Caco-2 (cell line): ENCODE data around the gene CRABP1. TPM values are rescaled to one million over a fixed set of nuclear protein-coding genes. Genes with fewer than 3 reads are reported as not detected.

Experiments used
- BruUV-seq: library from RNA; stranded (reverse); fragments of 400-500 nt; replicated peaks from 2 replicates; lab custom pipeline; 2021; lab: Mats Ljungman, UMichigan
- CTCF ChIA-PET: fragments of 300-600 bp; sonication (Branson Sonifier 250); formaldehyde crosslinking; loops from one replicate; lab custom pipeline; 2022; ENCODE audit warnings: antibody characterized with exemption; lab: Charles Lee
- POLR2A ChIA-PET: fragments of 300-600 bp; sonication (Branson Sonifier 250); formaldehyde crosslinking; loops from one replicate; lab custom pipeline; 2022; ENCODE audit warnings: antibody characterized with exemption; lab: Charles Lee
- DNase-seq, 2 experiments: peaks; one replicate each; pipeline versions ENCODE4 v3.0.0 to v3.0.0-alpha.2; 2020 to 2022
- H3K27me3 ChIP-seq: replicated peaks from 2 replicates; pipeline ENCODE4 v1.6.0; 2011; ENCODE audit warnings: low read length; ENCODE audit not compliant: control insufficient read depth, insufficient read depth
- H3K36me3 ChIP-seq: 2 replicates; pipeline ENCODE4 v1.5.1; 2011; ENCODE audit warnings: low read length; ENCODE audit not compliant: control insufficient read depth, insufficient read depth
- H3K4me1 ChIP-seq: fragments of 250-450 bp; sonication (Bioruptor Pico); 2 replicates; pipeline ENCODE4 v1.5.1; 2020; ENCODE audit warnings: mild to moderate bottlenecking
- H3K4me3 ChIP-seq: 2 replicates; pipeline ENCODE4 v1.5.1; 2011; ENCODE audit warnings: low read depth, mild to moderate bottlenecking, control low read depth, low read length
- H3K9me3 ChIP-seq: fragments of 250-450 bp; sonication (Bioruptor Pico); 2 replicates; pipeline ENCODE4 v1.5.1; 2020; ENCODE audit warnings: mild to moderate bottlenecking, moderate library complexity
- H3K27ac Mint-ChIP-seq: one replicate; pipeline ENCODE4 v1.8.0; 2022; ENCODE audit warnings: mixed read lengths; ENCODE audit not compliant: unreplicated experiment
- H3K27me3 Mint-ChIP-seq: one replicate; pipeline ENCODE4 v1.8.0; 2022; ENCODE audit warnings: mixed read lengths; ENCODE audit not compliant: insufficient read depth, unreplicated experiment
- H3K36me3 Mint-ChIP-seq: one replicate; pipeline ENCODE4 v1.8.0; 2022; ENCODE audit warnings: mild to moderate bottlenecking, mixed read lengths; ENCODE audit not compliant: insufficient read depth, unreplicated experiment
- H3K4me1 Mint-ChIP-seq: one replicate; pipeline ENCODE4 v1.8.0; 2022; ENCODE audit warnings: low read depth, mixed read lengths; ENCODE audit not compliant: unreplicated experiment
- H3K4me3 Mint-ChIP-seq: one replicate; pipeline ENCODE4 v1.8.0; 2022; ENCODE audit warnings: mild to moderate bottlenecking, moderate library complexity, mixed read lengths; ENCODE audit not compliant: unreplicated experiment
- H3K9me3 Mint-ChIP-seq: one replicate; pipeline ENCODE4 v1.8.0; 2022; ENCODE audit warnings: mixed read lengths; ENCODE audit not compliant: unreplicated experiment
- intact Hi-C: fragments of 100-400 bp; cut with micrococcal nuclease; formaldehyde crosslinking; loops from one replicate; pipeline ENCODE4 v1.10.0; 2022; ENCODE audit not compliant: unreplicated experiment
- total RNA-seq: library from RNA; stranded (reverse); gene quantifications from 2 replicates; pipeline ENCODE4 v1.2.3, GENCODE V29; 2022
- TF ChIP-seq, protein P1 (sequence below), 2 experiments: fragments of 200-600 bp in 1 of 2; IDR thresholded peaks; 1 replicate in 1 of 2; 2 replicates in 1 of 2; pipeline versions ENCODE4 v1.5.1 to v1.8.0; 2011 to 2022; ENCODE audit warnings: antibody characterized with exemption in 1 of 2, control low read depth in 1 of 2, inconsistent platforms in 1 of 2, low read depth in 1 of 2, low read length in 1 of 2, mild to moderate bottlenecking in 1 of 2, moderate library complexity in 1 of 2; ENCODE audit not compliant: insufficient read depth in 1 of 2, severe bottlenecking in 1 of 2, unreplicated experiment in 1 of 2

The CRABP1 gene
- total RNA-seq, 1 experiment from 2014 or later: 113 TPM

DNA sequence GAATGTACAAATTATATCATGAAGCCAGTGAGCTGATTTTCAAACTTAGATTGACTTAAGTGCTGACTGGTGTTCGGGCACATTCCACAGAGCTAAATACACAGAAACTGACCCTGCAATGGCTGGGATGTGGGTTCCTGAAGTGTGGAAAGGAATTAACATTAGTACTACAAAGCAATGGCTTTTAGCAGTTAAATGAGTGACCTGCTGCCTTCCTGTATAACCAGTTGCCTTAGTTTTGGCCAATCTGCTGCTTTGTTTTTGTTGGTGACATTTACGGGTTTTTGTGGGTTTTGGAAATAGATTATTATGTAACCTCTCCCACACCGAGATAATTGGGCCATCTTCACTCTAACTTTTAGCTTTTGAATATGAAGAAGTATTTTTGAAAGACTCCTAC, 38.3 kb upstream of the CRABP1 start:
- CTCF ChIA-PET: no interaction called here
- Mint-ChIP-seq H3K9me3 (no peaks in the 10 kb centered on the region), H3K27ac (no peak overlapping the region), H3K4me1 (no peaks in the 10 kb centered on the region), H3K4me3 (no peak overlapping the region), H3K27me3 (no peaks in the 10 kb centered on the region), H3K36me3 (peaks cover 7% of the 10 kb centered on the region)
- TF ChIP-seq, protein P1, sequence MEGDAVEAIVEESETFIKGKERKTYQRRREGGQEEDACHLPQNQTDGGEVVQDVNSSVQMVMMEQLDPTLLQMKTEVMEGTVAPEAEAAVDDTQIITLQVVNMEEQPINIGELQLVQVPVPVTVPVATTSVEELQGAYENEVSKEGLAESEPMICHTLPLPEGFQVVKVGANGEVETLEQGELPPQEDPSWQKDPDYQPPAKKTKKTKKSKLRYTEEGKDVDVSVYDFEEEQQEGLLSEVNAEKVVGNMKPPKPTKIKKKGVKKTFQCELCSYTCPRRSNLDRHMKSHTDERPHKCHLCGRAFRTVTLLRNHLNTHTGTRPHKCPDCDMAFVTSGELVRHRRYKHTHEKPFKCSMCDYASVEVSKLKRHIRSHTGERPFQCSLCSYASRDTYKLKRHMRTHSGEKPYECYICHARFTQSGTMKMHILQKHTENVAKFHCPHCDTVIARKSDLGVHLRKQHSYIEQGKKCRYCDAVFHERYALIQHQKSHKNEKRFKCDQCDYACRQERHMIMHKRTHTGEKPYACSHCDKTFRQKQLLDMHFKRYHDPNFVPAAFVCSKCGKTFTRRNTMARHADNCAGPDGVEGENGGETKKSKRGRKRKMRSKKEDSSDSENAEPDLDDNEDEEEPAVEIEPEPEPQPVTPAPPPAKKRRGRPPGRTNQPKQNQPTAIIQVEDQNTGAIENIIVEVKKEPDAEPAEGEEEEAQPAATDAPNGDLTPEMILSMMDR (IDR thresholded peaks at IDR 0.05; ENCODE audit: insufficient read depth in 1 of 2, low read depth in 1 of 2, low read length in 1 of 2, severe bottlenecking in 1 of 2, unreplicated experiment in 1 of 2): no peak
- POLR2A ChIA-PET: no interaction called here
- Histone ChIP-seq H3K9me3 (no peaks in the 10 kb centered on the region), H3K27me3 (no peaks in the 10 kb centered on the region), H3K4me3 (no peak overlapping the region), H3K36me3 (no peaks in the 10 kb centered on the region), H3K4me1 (0 out of 2 replicates have a peak, but pooled peaks cover 4% of the 10 kb centered on the region)
- intact Hi-C loops: no loop called here
- no peak for DNase-seq
- no TSS peak for BruUV-seq

DNA sequence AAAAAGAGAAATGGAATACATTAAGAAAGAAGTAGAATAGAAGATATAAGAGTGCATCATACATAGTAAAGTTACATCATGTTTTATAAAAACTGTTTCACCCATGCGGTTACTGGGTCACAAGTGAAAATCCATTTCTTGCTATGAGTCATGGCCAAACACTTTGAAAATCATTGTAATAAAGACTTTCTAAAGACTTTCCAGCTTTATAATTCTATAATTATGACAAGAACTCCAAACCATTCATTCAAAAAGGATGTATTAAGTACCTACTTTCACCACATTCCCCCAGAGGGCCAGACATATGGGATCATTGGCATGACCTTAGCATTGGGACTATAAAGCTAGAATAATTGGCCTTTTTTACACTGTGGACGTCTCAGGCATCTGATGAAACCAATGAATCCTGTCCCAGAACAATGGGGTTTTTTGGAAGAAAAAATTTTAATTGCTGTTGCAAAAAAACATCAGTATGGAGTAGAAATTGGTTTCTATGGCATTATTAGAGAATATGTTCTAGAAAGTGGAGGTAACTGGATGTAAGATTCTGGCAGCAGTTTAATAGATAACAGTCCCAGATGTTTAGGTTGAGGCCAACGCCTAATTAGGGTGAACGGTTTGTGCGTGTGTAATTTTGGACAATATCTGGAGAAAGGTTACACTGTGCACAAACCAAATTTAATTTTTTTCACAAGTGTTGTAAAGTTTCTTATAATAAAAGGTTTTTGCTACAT, 37.4 kb upstream of the CRABP1 start:
- TF ChIP-seq, protein P1 (IDR thresholded peaks at IDR 0.05; ENCODE audit: insufficient read depth in 1 of 2, low read depth in 1 of 2, low read length in 1 of 2, severe bottlenecking in 1 of 2, unreplicated experiment in 1 of 2): no peak
- H3K36me3 Mint-ChIP-seq: peaks cover 7% of the 10 kb centered on the region
- no peaks in the 10 kb centered on the region for H3K9me3 Mint-ChIP-seq
- no peaks in the 10 kb centered on the region for H3K27me3 Mint-ChIP-seq
- H3K4me1 Mint-ChIP-seq: no peaks in the 10 kb centered on the region
- Histone ChIP-seq H3K36me3 (no peaks in the 10 kb centered on the region), H3K27me3 (no peaks in the 10 kb centered on the region), H3K4me3 (no peak overlapping the region), H3K9me3 (no peaks in the 10 kb centered on the region), H3K4me1 (0 out of 2 replicates have a peak, but pooled peaks cover 4% of the 10 kb centered on the region)
- POLR2A ChIA-PET: no interaction called here
- H3K27ac Mint-ChIP-seq: no peak overlapping the region
- BruUV-seq: no TSS peak
- intact Hi-C loops: no loop called here
- DNase-seq: no peak
- CTCF ChIA-PET: no interaction called here
- no peak overlapping the region for H3K4me3 Mint-ChIP-seq

DNA sequence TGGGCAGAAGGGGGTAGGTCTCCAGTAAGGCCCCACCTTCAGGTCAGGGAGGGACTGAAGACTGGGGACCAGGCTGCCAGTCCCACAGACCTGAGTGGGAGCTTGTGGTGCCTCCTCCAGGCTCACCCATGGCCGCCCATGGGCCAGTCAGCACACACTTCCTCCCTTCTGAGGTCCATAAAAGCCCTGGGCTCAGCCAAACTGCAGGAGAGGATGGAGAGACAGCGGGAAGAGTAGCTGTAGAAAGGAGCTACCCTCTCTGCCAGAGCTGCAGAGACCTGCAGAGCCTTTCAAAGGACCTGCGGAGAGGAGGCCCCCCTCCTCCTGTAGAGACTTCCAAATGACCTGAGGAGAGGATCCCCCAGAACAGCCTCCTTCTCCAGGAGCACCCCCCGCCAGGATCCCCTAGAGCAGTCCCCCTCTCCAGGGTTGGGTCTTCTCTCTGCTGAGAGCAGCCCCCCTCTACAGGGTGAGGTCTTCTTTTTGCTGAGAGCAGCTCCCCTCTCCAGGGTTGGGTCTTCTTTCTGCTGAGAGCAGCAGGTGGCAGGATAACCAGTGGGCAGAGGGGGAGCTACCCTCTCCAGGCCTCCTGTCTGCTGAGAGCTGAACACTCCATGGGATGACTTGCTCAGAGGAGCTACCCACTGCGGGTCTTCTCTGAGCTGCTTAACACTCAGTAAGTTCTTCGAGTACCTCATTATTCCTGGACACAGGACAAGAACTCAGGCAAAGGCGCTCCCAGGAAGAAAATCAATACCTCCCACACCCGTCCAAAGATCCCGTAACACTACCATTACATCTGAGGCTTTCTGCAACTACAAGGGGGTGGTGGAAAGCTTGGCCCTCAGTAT, 35.7 kb upstream of the CRABP1 start:
- no peaks in the 10 kb centered on the region for H3K9me3 Mint-ChIP-seq
- Histone ChIP-seq H3K27me3 (no peaks in the 10 kb centered on the region), H3K4me3 (no peak overlapping the region), H3K4me1 (no peaks in the 10 kb centered on the region), H3K36me3 (no peaks in the 10 kb centered on the region), H3K9me3 (no peaks in the 10 kb centered on the region)
- H3K27ac Mint-ChIP-seq: no peak overlapping the region
- TF ChIP-seq, protein P1 (IDR thresholded peaks at IDR 0.05; ENCODE audit: insufficient read depth in 1 of 2, low read depth in 1 of 2, low read length in 1 of 2, severe bottlenecking in 1 of 2, unreplicated experiment in 1 of 2): no peak
- no peaks in the 10 kb centered on the region for H3K27me3 Mint-ChIP-seq
- ChIA-PET CTCF (no interaction called here), POLR2A (no interaction called here)
- DNase-seq: no peak
- BruUV-seq: no TSS peak
- intact Hi-C loops: no loop called here
- no peaks in the 10 kb centered on the region for H3K4me1 Mint-ChIP-seq
- H3K4me3 Mint-ChIP-seq: no peak overlapping the region
- H3K36me3 Mint-ChIP-seq: peaks cover 3% of the 10 kb centered on the region
